ENCODE measurements around the gene NPLOC4. TPM values are rescaled to one million over a fixed set of nuclear protein-coding genes. Genes with fewer than 3 reads are reported as not detected.
"Not testable (repeated sequence)": the region's sequence is repeated elsewhere in the genome, so short reads cannot be mapped to it uniquely, and the experiment has no call there.

Gene NPLOC4
- total RNA-seq, 1 donor from 2014 or later = 86.9 TPM

- DNase-seq (ENCODE audit: low spot score) = no peak
Observed at GRCh38 chr17:81635973-81636504, 873 bp downstream of the NPLOC4 start.

DNA sequence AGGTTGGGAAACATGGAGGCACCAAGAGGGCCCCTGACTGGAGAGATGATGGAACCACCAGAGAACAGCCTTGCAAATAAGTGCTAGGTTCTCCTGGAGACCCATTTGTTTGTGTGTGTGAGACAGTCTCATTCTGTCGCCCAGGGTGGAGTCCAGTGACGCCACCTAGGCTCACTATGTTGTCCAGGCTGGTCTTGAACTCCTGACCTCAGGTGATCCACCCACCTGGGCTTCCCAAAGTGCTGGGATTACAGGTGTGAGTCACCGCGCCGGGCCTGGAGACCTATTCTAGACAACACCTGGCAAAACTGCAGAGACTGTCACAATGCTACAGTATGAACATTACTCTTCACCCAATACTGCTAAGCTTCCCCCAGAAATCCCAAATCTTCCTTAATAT, 1.5 kb downstream of the NPLOC4 start:
- DNase-seq (ENCODE audit: low spot score) = no peak

- DNase-seq (ENCODE audit: low spot score) = no peak
Observed at GRCh38 chr17:81631482-81631881, 5.4 kb downstream of the NPLOC4 start.

DNA sequence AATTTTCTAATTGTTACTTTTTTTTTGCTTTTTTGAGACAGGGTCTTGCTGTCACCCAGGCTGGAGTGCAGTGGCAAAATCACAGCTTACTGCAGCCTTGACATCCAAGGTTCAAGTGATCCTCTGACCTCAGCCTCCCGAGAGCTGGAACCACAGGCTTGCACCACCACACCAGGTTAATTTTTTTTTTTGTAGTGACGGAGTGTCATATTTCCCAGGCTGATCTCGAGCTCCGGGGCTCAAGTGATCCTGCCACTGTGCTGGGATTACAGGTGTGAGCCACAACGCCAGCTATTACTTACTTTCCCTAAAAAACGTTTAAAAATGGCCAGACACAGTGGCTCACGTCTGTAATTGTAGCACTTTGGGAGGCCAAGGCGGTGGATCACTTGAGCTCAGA, 6.6 kb downstream of the NPLOC4 start:
- no peak for DNase-seq (ENCODE audit: low spot score)

DNA sequence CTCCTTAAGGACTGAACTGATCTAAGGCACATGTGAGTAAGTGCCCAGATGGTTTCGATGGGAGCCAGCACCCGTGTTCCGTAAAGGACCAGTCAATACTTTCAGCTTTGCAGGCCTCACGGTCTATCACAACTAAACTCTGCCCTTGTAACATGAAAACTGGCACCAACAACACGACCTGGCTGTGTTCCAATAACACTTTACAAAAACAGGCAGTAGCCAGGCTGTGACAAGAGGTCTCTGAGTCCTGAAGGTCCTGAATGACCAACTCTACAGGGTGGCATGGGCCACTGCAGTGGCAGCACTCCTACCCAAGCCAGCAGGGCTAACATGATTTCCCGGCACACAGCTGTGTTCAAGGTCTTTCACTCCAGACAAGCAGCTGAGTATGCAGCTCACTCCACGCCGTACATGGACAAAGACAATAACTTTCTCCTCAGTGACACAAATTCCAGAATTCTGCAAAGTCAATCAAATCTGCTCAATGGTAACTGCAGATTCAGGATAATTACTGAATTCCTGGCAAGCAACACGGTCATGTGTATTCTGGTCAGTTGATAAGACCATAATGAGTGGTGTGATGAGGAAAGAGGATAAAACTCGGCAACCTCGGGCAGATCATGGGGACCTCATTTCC, 15.3 kb downstream of the NPLOC4 start:
- no peak for DNase-seq (ENCODE audit: low spot score)

DNA sequence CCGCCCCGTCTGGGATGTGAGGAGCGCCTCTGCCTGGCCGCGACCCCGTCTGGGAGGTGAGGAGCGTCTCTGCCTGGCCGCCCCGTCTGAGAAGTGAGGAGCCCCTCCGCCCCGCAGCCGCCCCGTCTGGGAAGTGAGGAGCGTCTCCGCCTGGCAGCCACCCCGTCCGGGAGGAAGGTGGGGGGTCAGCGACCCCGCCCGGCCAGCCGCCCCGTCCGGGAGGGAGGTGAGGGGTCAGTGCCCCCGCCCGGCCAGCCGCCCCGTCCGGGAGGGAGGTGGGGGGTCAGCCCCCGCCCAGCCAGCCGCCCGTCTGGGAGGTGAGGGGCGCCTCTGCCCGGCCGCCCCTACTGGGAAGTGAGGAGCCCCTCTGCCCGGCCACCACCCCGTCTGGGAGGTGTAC, 18.6 kb downstream of the NPLOC4 start:
- DNase-seq (ENCODE audit: low spot score) = not testable (repeated sequence)

DNA sequence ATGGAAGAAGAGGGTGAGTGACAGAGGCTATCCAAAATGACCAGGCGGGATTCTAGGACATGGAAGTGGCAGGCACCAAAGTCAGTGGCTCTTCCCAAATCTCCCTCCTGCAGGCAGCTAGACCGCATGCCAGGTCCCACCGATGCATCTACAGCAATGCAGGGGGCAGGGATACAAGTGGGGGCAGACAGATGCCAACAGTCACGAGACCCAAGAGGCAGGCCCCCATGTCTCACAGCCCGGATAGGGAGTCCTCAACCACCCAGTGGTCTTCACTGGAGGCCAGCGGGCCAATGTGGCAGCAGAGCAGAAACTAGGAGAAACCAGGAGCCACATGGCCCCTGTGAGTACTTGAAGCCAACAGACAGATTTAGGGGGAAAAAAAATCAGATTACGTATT, 20.0 kb downstream of the NPLOC4 start:
- no peak for DNase-seq (ENCODE audit: low spot score)

DNA sequence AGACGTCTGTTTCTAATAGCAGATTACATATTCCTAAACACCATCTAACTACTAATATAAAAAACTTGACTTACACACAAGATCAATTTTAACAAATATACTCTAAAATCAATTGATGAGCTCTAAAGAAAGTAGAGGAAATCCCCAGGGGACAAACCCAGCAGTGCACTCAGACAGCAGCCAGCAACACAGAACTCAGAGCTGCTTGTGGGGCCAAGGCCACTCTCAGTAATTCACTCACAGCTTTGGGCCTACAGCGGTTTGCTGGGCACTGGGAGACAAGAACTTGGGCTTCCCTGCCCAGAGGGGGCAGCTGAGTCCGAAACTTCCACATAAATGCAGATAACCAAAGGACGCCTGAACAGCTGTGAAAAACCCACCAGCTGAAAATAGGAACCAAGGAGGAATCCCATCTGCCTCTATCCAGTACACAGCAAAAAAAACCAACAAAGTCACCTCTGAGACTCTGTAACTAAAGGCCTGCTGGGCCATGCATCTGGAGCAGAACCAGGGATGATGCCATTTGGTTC, 21.4 kb downstream of the NPLOC4 start:
- DNase-seq (ENCODE audit: low spot score) = no peak

DNA sequence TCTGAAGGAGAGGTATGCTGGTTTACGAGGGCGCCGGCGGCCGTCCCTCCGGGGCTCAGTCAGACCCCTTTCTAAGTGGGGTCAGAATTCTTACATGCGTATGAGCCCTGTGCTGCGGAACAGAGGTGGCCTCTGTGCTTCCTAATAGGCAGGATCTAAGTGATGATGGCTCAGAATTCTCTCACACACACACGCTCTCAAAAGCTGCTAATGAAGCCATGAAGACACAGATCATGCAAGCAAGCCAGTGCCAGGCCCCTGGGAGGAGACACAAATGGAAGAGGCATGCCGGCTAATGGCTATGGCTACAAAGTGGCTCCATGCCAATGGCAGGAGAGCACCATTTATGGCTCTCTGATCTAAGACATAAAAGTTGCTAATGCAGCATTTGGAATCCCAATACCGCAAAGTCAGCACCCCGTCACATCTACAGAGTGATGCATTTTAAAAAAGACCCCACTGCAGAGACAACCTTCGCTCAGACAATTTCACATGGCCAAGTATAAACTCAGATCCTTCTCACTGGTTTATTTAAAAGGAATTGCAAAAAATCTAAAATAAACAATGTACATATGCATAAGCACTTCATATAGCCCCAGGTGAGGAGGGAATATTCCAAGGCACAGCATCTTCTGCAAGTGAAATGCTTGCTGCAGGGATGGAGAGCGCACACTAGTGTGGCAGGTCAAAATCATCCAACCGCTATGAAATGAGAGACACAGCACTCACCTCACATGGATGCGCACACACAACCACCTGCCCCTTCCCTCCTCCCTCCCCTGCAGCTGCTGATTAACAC, 24.5 kb downstream of the NPLOC4 start:
- DNase-seq (ENCODE audit: low spot score) = no peak

DNA sequence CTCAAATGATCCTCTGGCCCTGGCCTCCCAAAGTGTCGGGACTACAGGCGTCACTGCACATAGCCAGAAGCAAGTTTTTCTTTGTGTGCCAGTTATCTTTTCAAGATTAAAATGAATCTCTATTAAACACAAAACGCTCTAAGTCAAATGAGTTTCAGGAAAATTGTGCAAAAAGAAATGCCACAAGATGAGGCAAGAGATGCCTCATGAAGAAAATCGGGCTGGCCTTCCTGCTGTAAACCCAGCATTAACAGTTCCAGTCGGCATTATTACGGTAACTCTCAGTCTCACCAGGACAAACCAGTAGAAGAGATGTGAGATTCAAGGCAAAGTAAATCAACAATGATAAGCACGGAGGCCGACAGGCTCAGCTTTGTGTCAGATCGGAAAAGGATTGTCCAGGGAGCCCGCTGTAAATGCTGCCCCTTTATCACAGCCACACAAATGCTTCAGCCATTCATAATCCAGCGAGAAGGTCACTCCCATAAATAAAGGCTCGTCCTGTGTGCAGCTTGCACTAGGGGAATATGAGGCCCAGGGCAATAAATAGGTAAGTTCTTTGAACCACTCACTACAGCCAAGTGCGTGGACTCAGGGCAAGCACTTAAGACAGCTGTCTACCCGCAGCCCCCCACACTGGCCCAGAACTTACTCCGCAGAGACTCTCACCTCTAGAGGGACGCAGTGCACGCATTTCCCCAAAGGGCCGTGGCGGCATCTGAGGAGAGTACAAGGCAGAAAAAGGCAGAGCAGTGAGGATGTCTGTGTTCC, 27.2 kb downstream of the NPLOC4 start:
- DNase-seq (ENCODE audit: low spot score) = no peak

DNA sequence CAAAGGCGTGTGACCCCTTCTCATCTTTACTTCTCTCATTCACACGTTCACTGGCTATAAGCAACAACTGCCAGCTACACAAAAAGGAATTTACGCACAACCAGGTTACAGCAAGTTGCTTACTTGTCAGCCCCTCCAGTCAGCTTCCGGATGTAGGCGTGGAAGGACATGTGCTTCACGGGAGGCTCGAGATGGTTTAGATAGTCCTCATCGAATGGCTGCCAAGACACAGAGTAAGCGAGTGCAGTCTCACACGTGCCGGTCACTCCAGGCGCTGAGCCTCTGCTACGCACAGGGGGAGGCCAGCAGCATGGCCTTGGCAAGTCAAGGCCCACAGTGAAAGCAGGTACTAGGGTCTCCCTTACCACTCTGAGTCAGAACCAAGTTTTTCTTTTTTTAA, 28.3 kb downstream of the NPLOC4 start:
- no peak for DNase-seq (ENCODE audit: low spot score)

- no peak for DNase-seq (ENCODE audit: low spot score)
Observed at GRCh38 chr17:81608082-81608481, 28.8 kb downstream of the NPLOC4 start.

GRCh38 chr17:81607431-81607830, 29.5 kb downstream of the NPLOC4 start:
- no peak for DNase-seq (ENCODE audit: low spot score)

GRCh38 chr17:81603846-81604610, 32.9 kb downstream of the NPLOC4 start:
- DNase-seq (ENCODE audit: low spot score) = no peak

- peak; percentile 84 for DNase-seq (ENCODE audit: low spot score)
Observed at GRCh38 chr17:81601525-81602120, 35.3 kb downstream of the NPLOC4 start.

DNA sequence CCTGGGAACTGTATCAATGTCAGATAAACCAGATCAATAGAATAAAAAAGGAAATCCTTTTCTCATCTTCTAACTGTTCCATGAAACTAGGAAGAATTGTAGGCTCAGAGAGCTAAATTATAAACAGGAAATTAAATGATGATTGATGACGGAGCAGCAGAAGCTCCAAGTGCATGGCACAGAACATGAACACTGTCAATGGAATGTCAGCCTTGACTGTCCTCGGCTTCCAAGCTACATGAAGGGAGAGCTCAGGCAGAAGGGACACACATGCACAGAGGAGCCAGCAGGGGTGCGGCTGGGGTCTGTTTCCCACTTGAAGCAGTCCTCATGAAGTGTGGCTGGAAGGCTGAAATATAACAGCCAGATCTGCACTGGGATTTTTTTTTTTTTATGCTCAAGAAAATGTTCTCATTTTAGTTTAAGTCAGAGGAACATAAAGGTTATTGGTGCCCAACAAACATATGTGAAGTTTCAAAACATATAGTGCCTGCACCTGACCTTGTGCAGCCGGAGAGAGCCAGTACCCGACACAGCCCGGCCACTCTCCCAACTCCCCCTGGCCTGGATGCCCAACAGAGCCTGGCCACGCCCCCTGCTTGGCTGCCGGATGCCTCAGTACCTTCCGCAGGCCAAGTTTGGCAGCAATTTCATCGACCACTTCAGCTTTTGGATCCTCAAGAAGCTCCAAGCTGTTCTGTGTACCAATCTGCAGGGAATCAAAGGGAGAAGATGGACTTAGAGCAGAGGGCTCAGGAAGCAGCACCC, 37.0 kb downstream of the NPLOC4 start:
- no peak for DNase-seq (ENCODE audit: low spot score)

DNA sequence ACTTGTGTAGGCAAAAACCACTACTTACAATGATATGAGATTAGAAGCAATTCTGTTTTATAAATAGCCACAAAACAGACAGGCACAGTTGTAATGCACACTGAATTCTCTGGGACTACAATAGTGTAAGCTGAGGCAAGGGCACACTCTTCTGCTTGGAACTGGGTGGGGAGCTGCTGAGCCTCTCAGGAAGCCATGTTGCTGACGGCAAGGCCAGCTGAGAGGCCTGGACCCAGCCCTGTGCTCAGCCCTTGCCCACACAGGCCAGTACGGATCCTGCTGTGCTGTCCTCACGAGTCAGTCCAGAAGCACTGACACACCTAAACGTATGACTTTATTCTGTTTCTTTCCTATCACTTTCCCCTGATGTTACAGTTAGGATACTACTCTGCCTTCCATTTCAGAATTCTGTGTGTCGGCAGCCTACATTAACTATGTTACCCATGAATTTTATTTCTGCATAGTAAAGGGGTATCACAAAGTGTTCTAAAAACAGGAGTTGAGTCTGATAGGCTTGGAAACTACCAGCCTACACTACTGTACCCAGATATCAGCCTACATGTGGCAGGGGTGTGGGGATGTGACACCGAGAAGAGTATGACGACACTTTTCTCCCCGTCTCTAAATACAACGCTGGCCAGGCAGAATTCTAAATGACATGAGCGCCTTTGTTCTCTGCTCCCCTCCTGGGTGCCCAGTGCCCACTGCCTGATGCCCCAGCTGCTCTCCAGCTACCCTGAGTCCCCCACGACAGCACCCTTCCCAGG, 43.6 kb downstream of the NPLOC4 start:
- DNase-seq (ENCODE audit: low spot score) = no peak

- DNase-seq (ENCODE audit: low spot score) = no peak
Observed at GRCh38 chr17:81591971-81592370, 44.9 kb downstream of the NPLOC4 start.

DNA sequence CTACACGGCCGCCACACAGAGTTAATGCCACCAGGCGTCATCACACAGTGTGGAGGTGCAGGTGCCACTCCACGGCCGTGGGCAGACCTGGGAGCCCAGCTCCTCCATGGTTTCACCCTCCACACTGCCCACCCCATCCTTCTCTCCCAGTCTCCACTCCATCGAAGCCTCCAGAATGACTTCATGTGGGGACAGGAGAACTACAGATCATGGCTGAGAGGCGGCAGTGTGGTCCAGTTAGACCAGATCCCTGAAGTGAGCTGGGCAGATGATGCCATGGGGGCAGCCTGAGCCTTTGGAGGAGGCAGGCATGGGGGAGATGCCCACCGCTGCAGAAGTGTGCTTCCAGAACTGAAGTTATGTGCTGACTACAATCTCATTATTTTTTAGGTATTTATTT, 46.8 kb downstream of the NPLOC4 start:
- no peak for DNase-seq (ENCODE audit: low spot score)

Measured in umbilical cord (tissue), 2 donors.